Glomerular visceral epithelial cell (primary cell): ENCODE measurements around the gene IZUMO4.

Experiments used
- DNase-seq: peaks from one replicate; pipeline ENCODE4 v3.0.0-alpha.2; 2016; ENCODE audit errors: extremely low spot score

Gene IZUMO4

GRCh38 chr19:2058570-2059421 is 37.9 kb upstream of the IZUMO4 start:
- no peak for DNase-seq

- peak; percentile 80 for DNase-seq
Observed at GRCh38 chr19:2059422-2060201, 37.1 kb upstream of the IZUMO4 start.

- peak; percentile 88 for DNase-seq
Observed at GRCh38 chr19:2060884-2061494, 35.7 kb upstream of the IZUMO4 start.

GRCh38 chr19:2061495-2062388 is 35.0 kb upstream of the IZUMO4 start:
- peak; percentile 99 for DNase-seq

GRCh38 chr19:2062389-2062729 is 34.4 kb upstream of the IZUMO4 start:
- no peak for DNase-seq

- DNase-seq = no peak
Observed at GRCh38 chr19:2062770-2063169, 33.9 kb upstream of the IZUMO4 start.

GRCh38 chr19:2063824-2064223 is 32.9 kb upstream of the IZUMO4 start:
- DNase-seq = no peak

GRCh38 chr19:2064395-2064787 is 32.3 kb upstream of the IZUMO4 start:
- DNase-seq = no peak

GRCh38 chr19:2064788-2065524 is 31.8 kb upstream of the IZUMO4 start:
- DNase-seq = no peak

GRCh38 chr19:2070436-2070827 is 26.3 kb upstream of the IZUMO4 start:
- no peak for DNase-seq

GRCh38 chr19:2070986-2071673 is 25.6 kb upstream of the IZUMO4 start:
- DNase-seq = no peak

- no peak for DNase-seq
Observed at GRCh38 chr19:2072757-2073551, 23.8 kb upstream of the IZUMO4 start.

- no peak for DNase-seq
Observed at GRCh38 chr19:2076526-2076944, 20.2 kb upstream of the IZUMO4 start.

GRCh38 chr19:2077398-2077797 is 19.3 kb upstream of the IZUMO4 start:
- no peak for DNase-seq

GRCh38 chr19:2077833-2078619 is 18.7 kb upstream of the IZUMO4 start:
- DNase-seq = no peak

GRCh38 chr19:2079076-2079864 is 17.4 kb upstream of the IZUMO4 start:
- DNase-seq = no peak

- DNase-seq = no peak
Observed at GRCh38 chr19:2079865-2080301, 16.8 kb upstream of the IZUMO4 start.
